ENCODE data around the gene CCDC146.

GRCh38 chr7:77202481-77202976 is 80.1 kb downstream of the CCDC146 start:
- no peak for TF ChIP-seq POLR2AphosphoS5 (IDR thresholded peaks at IDR 0.05; ENCODE audit: insufficient read depth in 1 of 2, low read depth in 1 of 2)
- TF ChIP-seq CTCF (IDR thresholded peaks at IDR 0.05), result no peak

Data from vagina (tissue), 2 donors.